Gastroesophageal sphincter (tissue), 4 donors: ENCODE data around the gene CDK7. TPM values are rescaled to one million over a fixed set of nuclear protein-coding genes. Genes with fewer than 3 reads are reported as not detected.

ENCODE experiments used
- ATAC-seq: fragments of 150-250 bp; one replicate; pipeline ENCODE4 v1.9.1; 2016; ENCODE audit warnings: mild to moderate bottlenecking, moderate library complexity
- H3K27ac ChIP-seq, 4 donors: fragments of 200-600 bp; sonication (generic) in 3 of 4; 1 replicate in 3 of 4; 2 replicates in 1 of 4; pipeline ENCODE4 v1.5.1; 2016 to 2019
- H3K27me3 ChIP-seq: fragments of 200-600 bp; sonication (generic); one replicate; pipeline ENCODE4 v1.5.1; 2019
- H3K36me3 ChIP-seq, 2 donors: fragments of 200-600 bp; sonication (generic); one replicate each; pipeline ENCODE4 v1.5.1; 2019; ENCODE audit warnings: control low read depth in 1 of 2
- H3K4me1 ChIP-seq, 3 donors: fragments of 200-600 bp; sonication (generic); 1 replicate in 2 of 3; 2 replicates in 1 of 3; pipeline ENCODE4 v1.5.1; 2016 to 2019; ENCODE audit warnings: control low read depth in 2 of 3
- H3K4me3 ChIP-seq, 2 donors: fragments of 200-600 bp; sonication (generic); one replicate each; pipeline ENCODE4 v1.5.1; 2019; ENCODE audit warnings: mild to moderate bottlenecking in 1 of 2, moderate library complexity in 1 of 2
- H3K9me3 ChIP-seq, 3 donors: fragments of 200-600 bp; sonication (generic); one replicate each; pipeline ENCODE4 v1.5.1; 2017 to 2019; ENCODE audit warnings: control low read depth in 2 of 3
- EP300 ChIP-seq: sonication (generic); formaldehyde crosslinking; IDR thresholded peaks from one replicate; pipeline ENCODE4 v1.6.1; 2017; ENCODE audit warnings: antibody characterized with exemption, mild to moderate bottlenecking
- POLR2A ChIP-seq, 2 donors: fragments of 450-650 bp; IDR thresholded peaks; one replicate each; pipeline ENCODE4 v1.6.1; 2017; ENCODE audit warnings: antibody characterized with exemption in 2 of 2, mild to moderate bottlenecking in 2 of 2, moderate library complexity in 1 of 2
- POLR2AphosphoS5 ChIP-seq: sonication (generic); formaldehyde crosslinking; IDR thresholded peaks from one replicate; pipeline ENCODE4 v1.6.1; 2017; ENCODE audit warnings: antibody characterized with exemption
- WGBS, 2 donors: methylation state at CpG; one replicate each; pipeline ENCODE4 v1.1.5; 2018; ENCODE audit warnings: low coverage in 1 of 2; 5-methylcytosine and 5-hydroxymethylcytosine counted together
- total RNA-seq, 4 donors: library from RNA; depleted of rRNA; stranded (reverse); fragments of >200 nt; gene quantifications; one replicate each; pipeline ENCODE4 v1.1.0, GENCODE V29; 2016
- TF ChIP-seq, protein P1 (sequence below), 4 experiments: fragments of 200-600 bp in 2 of 4; fragments of 450-650 bp in 2 of 4; sonication (generic) in 1 of 4; IDR thresholded peaks; one replicate each; pipeline ENCODE4 v1.5.1; 2017 to 2019; ENCODE audit warnings: antibody characterized with exemption in 4 of 4, mild to moderate bottlenecking in 2 of 4, moderate library complexity in 2 of 4

Gene CDK7
- total RNA-seq, 4 donors from 2014 or later: 14.7 to 26.3 (median 22.5) TPM

DNA sequence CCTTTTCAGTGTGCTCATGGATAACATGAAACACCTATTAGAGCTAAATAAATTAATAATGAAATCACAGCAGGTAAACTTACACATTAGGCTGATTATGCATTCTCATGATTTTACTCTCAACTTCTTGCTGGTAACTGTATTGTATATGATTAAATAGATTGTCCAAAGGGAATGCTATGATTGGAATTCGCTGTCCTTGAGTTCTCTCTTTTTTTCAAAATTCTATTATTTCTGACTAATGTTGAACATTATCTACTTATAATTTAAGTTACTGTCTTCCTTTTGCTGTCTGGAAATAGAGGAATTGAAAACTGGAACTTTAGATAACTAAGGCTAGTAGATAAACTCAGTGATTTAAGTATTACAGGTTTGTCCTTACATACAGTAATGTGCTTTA, 32.2 kb upstream of the CDK7 start:
- Histone ChIP-seq H3K4me1 (no peaks in the 10 kb centered on the region), H3K36me3 (no peaks in the 10 kb centered on the region), H3K9me3 (no peaks in the 10 kb centered on the region), H3K4me3 (no peak overlapping the region), H3K27me3 (no peaks in the 10 kb centered on the region), H3K27ac (no peak overlapping the region)
- 92 to 100% methylated on average over 1 of the region's 1 CpG for WGBS, 2 donors
- no peak for TF ChIP-seq EP300
- TF ChIP-seq, protein P1, sequence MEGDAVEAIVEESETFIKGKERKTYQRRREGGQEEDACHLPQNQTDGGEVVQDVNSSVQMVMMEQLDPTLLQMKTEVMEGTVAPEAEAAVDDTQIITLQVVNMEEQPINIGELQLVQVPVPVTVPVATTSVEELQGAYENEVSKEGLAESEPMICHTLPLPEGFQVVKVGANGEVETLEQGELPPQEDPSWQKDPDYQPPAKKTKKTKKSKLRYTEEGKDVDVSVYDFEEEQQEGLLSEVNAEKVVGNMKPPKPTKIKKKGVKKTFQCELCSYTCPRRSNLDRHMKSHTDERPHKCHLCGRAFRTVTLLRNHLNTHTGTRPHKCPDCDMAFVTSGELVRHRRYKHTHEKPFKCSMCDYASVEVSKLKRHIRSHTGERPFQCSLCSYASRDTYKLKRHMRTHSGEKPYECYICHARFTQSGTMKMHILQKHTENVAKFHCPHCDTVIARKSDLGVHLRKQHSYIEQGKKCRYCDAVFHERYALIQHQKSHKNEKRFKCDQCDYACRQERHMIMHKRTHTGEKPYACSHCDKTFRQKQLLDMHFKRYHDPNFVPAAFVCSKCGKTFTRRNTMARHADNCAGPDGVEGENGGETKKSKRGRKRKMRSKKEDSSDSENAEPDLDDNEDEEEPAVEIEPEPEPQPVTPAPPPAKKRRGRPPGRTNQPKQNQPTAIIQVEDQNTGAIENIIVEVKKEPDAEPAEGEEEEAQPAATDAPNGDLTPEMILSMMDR (IDR thresholded peaks at IDR 0.05): no peak
- no peak for TF ChIP-seq POLR2AphosphoS5
- no peak for TF ChIP-seq POLR2A (IDR thresholded peaks at IDR 0.05)
- no peak for ATAC-seq

DNA sequence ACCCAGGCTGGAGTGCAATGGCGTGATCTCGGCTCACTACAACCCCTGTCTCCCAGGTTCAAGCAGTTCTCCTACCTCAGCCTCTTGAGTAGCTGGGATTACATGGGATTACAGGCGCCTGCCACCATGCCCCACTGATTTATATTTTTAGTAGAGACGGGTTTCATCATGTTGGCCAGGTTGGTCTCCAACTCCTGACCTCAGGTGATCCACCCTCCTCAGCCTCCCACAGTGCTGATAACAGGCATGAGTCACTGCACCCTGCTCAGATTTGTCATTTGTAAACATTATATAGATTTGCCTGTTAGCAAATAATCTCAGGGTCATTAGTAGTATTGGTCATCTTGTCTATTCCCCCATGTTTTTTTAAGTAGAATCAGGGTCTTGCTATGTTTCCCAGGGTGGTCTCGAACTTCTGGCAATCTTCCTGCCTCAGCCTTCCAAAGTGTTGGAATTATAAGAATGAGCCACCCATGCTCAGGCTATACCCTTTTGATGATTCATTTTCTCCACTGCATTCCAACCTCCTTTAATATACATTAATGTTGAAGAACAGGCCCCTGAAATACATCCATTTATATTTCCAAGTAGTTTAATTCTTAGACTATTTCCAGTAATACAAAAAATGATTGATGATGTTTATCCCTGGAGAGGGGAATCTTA, 28.0 kb upstream of the CDK7 start:
- H3K4me1 ChIP-seq: no peaks in the 10 kb centered on the region
- no peak for ATAC-seq
- H3K27ac ChIP-seq: no peak overlapping the region
- no peak overlapping the region for H3K4me3 ChIP-seq
- H3K27me3 ChIP-seq: no peaks in the 10 kb centered on the region
- TF ChIP-seq, protein P1 (IDR thresholded peaks at IDR 0.05): no peak
- 82 to 83% methylated on average over 1 to 3 of the region's 5 CpGs for WGBS, 2 donors
- H3K9me3 ChIP-seq: no peaks in the 10 kb centered on the region
- no peaks in the 10 kb centered on the region for H3K36me3 ChIP-seq

DNA sequence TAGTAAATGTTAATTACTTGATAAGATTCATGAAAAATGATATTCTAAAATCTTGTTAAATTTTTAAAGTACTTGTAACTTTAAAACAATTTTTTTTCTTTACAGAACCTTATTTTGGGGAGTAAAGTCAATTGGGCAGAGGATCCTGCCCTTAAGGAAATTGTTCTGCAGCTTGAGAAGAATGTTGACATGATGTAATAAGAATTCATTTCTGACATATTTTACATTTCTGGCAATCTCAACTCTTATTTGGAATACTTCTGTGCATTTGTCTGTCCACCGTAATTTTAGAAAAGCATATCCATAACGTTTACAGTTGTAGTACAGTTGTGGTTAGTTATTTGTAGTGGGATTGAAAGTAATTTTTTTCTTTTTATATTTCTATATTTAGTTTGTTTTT, 25.1 kb upstream of the CDK7 start:
- Histone ChIP-seq H3K9me3 (no peaks in the 10 kb centered on the region), H3K4me3 (no peak overlapping the region), H3K4me1 (no peaks in the 10 kb centered on the region), H3K36me3 (no peaks in the 10 kb centered on the region), H3K27me3 (no peaks in the 10 kb centered on the region), H3K27ac (no peak overlapping the region)
- 46 to 50% methylated on average over 2 of the region's 2 CpGs for WGBS, 2 donors
- ATAC-seq: no peak
- TF ChIP-seq EP300: no peak
- TF ChIP-seq, protein P1 (IDR thresholded peaks at IDR 0.05): no peak
- TF ChIP-seq POLR2AphosphoS5: no peak
- TF ChIP-seq POLR2A (IDR thresholded peaks at IDR 0.05): no peak

DNA sequence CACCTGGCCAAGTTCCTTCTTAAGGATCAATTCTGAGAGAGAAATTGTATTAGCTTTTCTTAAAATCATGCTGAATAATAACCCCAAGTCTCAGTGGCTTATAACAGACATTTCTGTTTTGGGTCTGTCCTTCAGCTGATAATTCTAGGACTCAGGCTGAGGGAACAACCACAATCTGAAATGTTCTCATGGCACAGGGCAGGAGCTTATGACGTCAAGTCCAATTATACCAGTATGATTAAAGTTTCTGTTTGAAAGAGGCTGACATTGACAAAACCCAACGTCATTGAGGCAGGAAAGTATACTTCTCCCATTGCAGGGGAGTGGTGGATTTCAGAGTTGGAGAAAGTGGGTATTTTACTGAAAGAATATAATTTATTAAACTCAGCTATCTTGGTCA, 23.5 kb upstream of the CDK7 start:
- no peak overlapping the region for H3K4me3 ChIP-seq
- 77% methylated on average over 2 of the region's 2 CpGs for WGBS, 2 donors
- no peaks in the 10 kb centered on the region for H3K27me3 ChIP-seq
- H3K9me3 ChIP-seq: no peaks in the 10 kb centered on the region
- no peaks in the 10 kb centered on the region for H3K4me1 ChIP-seq
- TF ChIP-seq POLR2A (IDR thresholded peaks at IDR 0.05) (no peak), EP300 (no peak), POLR2AphosphoS5 (no peak)
- TF ChIP-seq, protein P1 (IDR thresholded peaks at IDR 0.05): no peak
- no peak for ATAC-seq
- H3K36me3 ChIP-seq: no peaks in the 10 kb centered on the region
- H3K27ac ChIP-seq: no peak overlapping the region

DNA sequence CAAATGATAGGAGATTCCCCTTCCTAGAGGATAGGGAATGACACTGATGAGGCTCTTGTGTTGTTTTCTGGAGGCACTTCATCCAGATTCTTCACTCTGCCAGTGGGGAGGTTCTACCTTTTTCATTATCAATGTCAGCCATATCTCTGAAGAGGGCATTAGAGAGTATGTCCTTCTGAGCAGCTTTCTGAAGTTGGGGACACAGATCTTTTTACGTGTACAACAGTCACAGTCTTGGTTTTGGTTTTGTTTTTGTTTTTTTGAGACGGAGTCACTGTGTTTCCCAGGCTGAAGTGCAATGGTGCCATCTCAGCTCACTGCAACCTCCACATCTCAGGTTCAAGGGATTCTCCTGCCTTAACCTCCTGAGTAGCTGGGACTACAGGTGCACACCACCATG, 22.7 kb upstream of the CDK7 start:
- Histone ChIP-seq H3K27ac (no peak overlapping the region), H3K4me3 (no peak overlapping the region), H3K27me3 (no peaks in the 10 kb centered on the region), H3K36me3 (no peaks in the 10 kb centered on the region), H3K9me3 (no peaks in the 10 kb centered on the region), H3K4me1 (no peaks in the 10 kb centered on the region)
- TF ChIP-seq POLR2A (IDR thresholded peaks at IDR 0.05): no peak
- TF ChIP-seq EP300: no peak
- no peak for TF ChIP-seq POLR2AphosphoS5
- TF ChIP-seq, protein P1 (IDR thresholded peaks at IDR 0.05): no peak
- WGBS, 2 donors: 60 to 100% methylated on average over 1 of the region's 2 CpGs
- no peak for ATAC-seq
